HepG2 (cell line): ENCODE results near the gene TMEM184B. TPM values are rescaled to one million over a fixed set of nuclear protein-coding genes. Genes with fewer than 3 reads are reported as not detected.

Source experiments
- ATAC-seq: fragments of 200-7000 bp; cut with Tn5 transposase; 3 replicates; pipeline ENCODE4 v1.9.1; 2020; ENCODE audit warnings: mild to moderate bottlenecking, moderate library complexity
- BruUV-seq: library from RNA; stranded (reverse); fragments of 400-500 nt; replicated peaks from 2 replicates; lab custom pipeline; 2021; lab: Mats Ljungman, UMichigan
- CTCF ChIA-PET: fragments of 300-600 bp; formaldehyde crosslinking; extraction: SDS; loops from one replicate; lab custom pipeline; 2021; ENCODE audit warnings: low total read pairs, inconsistent platforms, low intra/inter-chr PET ratio; lab: Yijun Ruan, JAX
- POLR2A ChIA-PET: fragments of 350-600 bp; sonication (Branson Sonifier 250); formaldehyde crosslinking; loops from one replicate; lab custom pipeline; 2020; ENCODE audit warnings: antibody characterized with exemption, inconsistent platforms; lab: Yijun Ruan, JAX
- DNase-seq: peaks from one replicate; pipeline ENCODE4 v3.0.0-alpha.2; 2015; ENCODE audit warnings: low spot score
- FAIRE-seq: peaks from 3 replicates; lab custom pipeline; 2011; peaks lifted over from hg19 to GRCh38; lab: Jason Lieb, UNC
- H2AFZ ChIP-seq: one replicate; pipeline ENCODE4 v1.6.1; 2011; ENCODE audit warnings: low read length, inconsistent platforms
- H3K27ac ChIP-seq: fragments of 300-600 bp; 3 replicates; pipeline ENCODE4 v1.8.0; 2011; ENCODE audit warnings: mixed run types, mild to moderate bottlenecking, mixed read lengths, low read length, inconsistent platforms; ENCODE audit not compliant: insufficient read depth; ENCODE audit errors: extremely low read length
- H3K27me3 ChIP-seq, 2 experiments: fragments of 200-600 bp in 1 of 2; 2 replicates in 1 of 2; 3 replicates in 1 of 2; pipeline versions ENCODE4 v1.6.0 to v1.8.0; 2011; ENCODE audit warnings: low read length in 2 of 2, mild to moderate bottlenecking in 2 of 2, moderate library complexity in 2 of 2, inconsistent platforms in 1 of 2; ENCODE audit not compliant: insufficient read depth in 2 of 2, control insufficient read depth in 1 of 2
- H3K36me3 ChIP-seq, 2 experiments: fragments of 200-600 bp in 1 of 2; replicated peaks in 1 of 2; 2 replicates in 1 of 2; 3 replicates in 1 of 2; pipeline versions ENCODE4 v1.5.1 to v1.8.0; 2011; ENCODE audit warnings: low read length in 2 of 2, inconsistent platforms in 1 of 2; ENCODE audit not compliant: insufficient read depth in 2 of 2, control insufficient read depth in 1 of 2
- H3K4me1 ChIP-seq: 2 replicates; pipeline ENCODE4 v1.5.1; 2012; ENCODE audit warnings: low read length, inconsistent platforms; ENCODE audit not compliant: insufficient read depth
- H3K4me2 ChIP-seq: 2 replicates; pipeline ENCODE4 v1.6.0; 2011; ENCODE audit warnings: low read depth, low read length, inconsistent platforms
- H3K4me3 ChIP-seq, 3 experiments: fragments of 200-600 bp in 1 of 3; sonication (generic), shearing (Covaris generic) in 1 of 3; replicated peaks in 1 of 3; 2 replicates each; pipeline ENCODE4 v1.5.1; 2011 to 2016; ENCODE audit warnings: low read length in 3 of 3, inconsistent platforms in 2 of 3, low read depth in 2 of 3, mild to moderate bottlenecking in 2 of 3, control low read depth in 1 of 3, mixed read lengths in 1 of 3; ENCODE audit not compliant: insufficient read depth in 1 of 3
- H3K79me2 ChIP-seq: one replicate; pipeline ENCODE4 v1.6.1; 2011; ENCODE audit warnings: low read length, inconsistent platforms; ENCODE audit not compliant: insufficient read depth
- H3K9ac ChIP-seq: 2 replicates; pipeline ENCODE4 v1.6.0; 2011; ENCODE audit warnings: mild to moderate bottlenecking, low read depth, low read length, inconsistent platforms; ENCODE audit not compliant: insufficient read depth
- H3K9me3 ChIP-seq: 2 replicates; pipeline ENCODE4 v1.5.1; 2012; ENCODE audit warnings: mild to moderate bottlenecking, low read length
- H4K20me1 ChIP-seq: 2 replicates; pipeline ENCODE4 v1.6.0; 2011; ENCODE audit warnings: inconsistent platforms, mild to moderate bottlenecking, low read length, moderate library complexity; ENCODE audit not compliant: insufficient read depth
- ATF2 ChIP-seq: sonication (generic); formaldehyde crosslinking; IDR thresholded peaks from 2 replicates; pipeline ENCODE4 v1.4.0; 2020; ENCODE audit warnings: missing genetic modification reagents
- ATF7 ChIP-seq, 2 experiments: fragments of 450-650 bp in 1 of 2; sonication (generic) in 1 of 2; formaldehyde crosslinking in 1 of 2; IDR thresholded peaks; 2 replicates each; pipeline versions ENCODE4 v1.4.0 to v1.6.1; 2016 to 2020; ENCODE audit warnings: antibody characterized with exemption in 1 of 2, mild to moderate bottlenecking in 1 of 2, missing genetic modification reagents in 1 of 2
- FLYWCH1 ChIP-seq: sonication (generic); formaldehyde crosslinking; IDR thresholded peaks from 2 replicates; pipeline ENCODE4 v1.8.1; 2023; ENCODE audit warnings: mild to moderate bottlenecking, missing genetic modification reagents
- FOSL2 ChIP-seq: sonication (generic); formaldehyde crosslinking; IDR thresholded peaks from 2 replicates; pipeline ENCODE4 v1.4.0; 2020; ENCODE audit warnings: missing genetic modification reagents
- MEF2D ChIP-seq: sonication (generic); formaldehyde crosslinking; IDR thresholded peaks from 2 replicates; pipeline ENCODE4 v1.5.1; 2020; ENCODE audit warnings: mild to moderate bottlenecking, missing genetic modification reagents
- NAIF1 ChIP-seq: sonication (generic); formaldehyde crosslinking; IDR thresholded peaks from 2 replicates; pipeline ENCODE4 v1.5.0; 2020; ENCODE audit warnings: mild to moderate bottlenecking, missing genetic modification reagents, borderline replicate concordance
- XRCC5 ChIP-seq: fragments of 200-400 bp; formaldehyde crosslinking; optimal IDR thresholded peaks from 2 replicates; pipeline ENCODE3; 2017; ENCODE audit warnings: mild to moderate bottlenecking, low read length
- YY1 ChIP-seq: IDR thresholded peaks from 2 replicates; pipeline ENCODE4 v1.6.1; 2011; ENCODE audit warnings: low read length, low read depth, moderate library complexity, mild to moderate bottlenecking; ENCODE audit not compliant: insufficient read depth, insufficient replicate concordance
- ZBTB20 ChIP-seq: sonication (generic); formaldehyde crosslinking; IDR thresholded peaks from 2 replicates; pipeline ENCODE4 v1.8.1; 2023; ENCODE audit warnings: missing genetic modification reagents, low read depth, mild to moderate bottlenecking, borderline replicate concordance
- ZNF121 ChIP-seq: sonication (generic); formaldehyde crosslinking; IDR thresholded peaks from 2 replicates; pipeline ENCODE4 v1.5.0; 2020; ENCODE audit warnings: mild to moderate bottlenecking, missing genetic modification reagents
- ZSCAN20 ChIP-seq: sonication (generic); formaldehyde crosslinking; IDR thresholded peaks from 2 replicates; pipeline ENCODE4 v1.4.0; 2020; ENCODE audit warnings: missing genetic modification reagents, mild to moderate bottlenecking, borderline replicate concordance
- WGBS: methylation state at CpG from one replicate; pipeline ENCODE4 v1.1.6; 2017; ENCODE audit warnings: low lambda C conversion rate; 5-methylcytosine and 5-hydroxymethylcytosine counted together
- in situ Hi-C: cut with HindIII; loops from 2 replicates; pipeline ENCODE4 v1.10.0; 2017; ENCODE audit warnings: low pct_unique_long_range_greater_than_20kb; ENCODE audit not compliant: extremely low pct_ligation_motif_present
- intact Hi-C: fragments of 100-400 bp; cut with micrococcal nuclease; formaldehyde crosslinking; loops from one replicate; pipeline ENCODE4 v1.10.0; 2022; ENCODE audit not compliant: unreplicated experiment
- polyA plus RNA-seq, 8 experiments: library from polyadenylated mRNA; depleted of rRNA in 3 of 8; stranded (reverse) in 7 of 8; unstranded in 1 of 8; fragments of >200 nt; fragmentation: Illumina TruSeq in 4 of 8; extraction: Trizol in 4 of 8; gene quantifications; 2 replicates each; pipeline versions ENCODE4 v1.2.1 to v1.2.3, GENCODE V29; 2011 to 2016; ENCODE audit warnings: low read depth in 4 of 8, missing spikeins in 1 of 8, mixed read lengths in 1 of 8; ENCODE audit not compliant: insufficient read depth in 1 of 8
- total RNA-seq, 5 experiments: library from RNA; depleted of rRNA; stranded (reverse); fragments of >200 nt; fragmentation: Illumina TruSeq; extraction: Trizol; gene quantifications; 2 replicates each; pipeline ENCODE4 v1.2.3, GENCODE V29; 2016; ENCODE audit warnings: low read depth in 1 of 5
- TF ChIP-seq, protein P1 (sequence below): IDR thresholded peaks from 2 replicates; pipeline ENCODE4 v1.6.1; 2016; ENCODE audit warnings: missing genetic modification reagents, missing compliant biosample characterization
- TF ChIP-seq, protein P2 (sequence below): sonication (generic); formaldehyde crosslinking; IDR thresholded peaks from 2 replicates; pipeline ENCODE4 v1.8.0; 2023; ENCODE audit warnings: mild to moderate bottlenecking, missing genetic modification reagents

Gene TMEM184B
- total and polyA plus RNA-seq, 2 of the 13 experiments (the other 11 are each of a cell fraction or from before 2014, with no cell fraction given), result 15.9 to 16.0 TPM

DNA sequence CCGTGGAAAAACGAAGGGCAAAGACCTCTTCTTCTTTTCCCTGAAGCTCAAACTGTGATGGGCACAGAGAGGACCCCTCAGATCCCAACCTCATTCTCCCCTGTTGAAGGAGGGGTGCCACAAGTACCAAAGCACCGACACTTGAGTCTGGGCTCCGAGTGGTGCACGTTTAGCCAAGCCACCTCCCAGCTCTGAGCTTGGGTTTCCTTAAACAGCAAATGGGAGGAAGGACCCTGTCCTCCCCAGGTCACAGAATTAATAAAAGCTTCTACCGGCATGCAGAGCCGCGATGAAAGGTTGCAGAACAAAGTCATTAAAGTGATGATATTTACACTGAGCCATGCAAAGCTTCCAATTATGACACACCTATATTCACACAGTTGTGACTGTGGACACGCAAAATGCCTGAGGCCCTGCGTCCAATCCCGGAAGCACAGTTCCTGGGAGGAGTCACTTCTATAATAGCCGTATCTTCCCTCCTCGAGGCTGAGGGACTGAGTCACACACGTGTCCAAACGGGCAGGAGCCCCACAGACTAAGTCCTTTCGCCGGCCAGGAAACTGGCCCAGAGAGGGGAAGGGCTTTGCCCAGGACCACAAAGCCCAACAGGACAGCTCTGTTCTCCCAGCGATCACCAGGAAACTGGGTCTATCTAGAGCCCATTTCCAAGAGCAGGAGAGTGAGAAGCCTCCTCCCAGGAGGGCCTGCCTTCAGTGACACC is 45.3 kb upstream of the TMEM184B start (continued):
- TF ChIP-seq FLYWCH1 (CRISPR knock-in tag), result no peak
- TF ChIP-seq, protein P1, sequence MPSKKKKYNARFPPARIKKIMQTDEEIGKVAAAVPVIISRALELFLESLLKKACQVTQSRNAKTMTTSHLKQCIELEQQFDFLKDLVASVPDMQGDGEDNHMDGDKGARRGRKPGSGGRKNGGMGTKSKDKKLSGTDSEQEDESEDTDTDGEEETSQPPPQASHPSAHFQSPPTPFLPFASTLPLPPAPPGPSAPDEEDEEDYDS (CRISPR knock-in tag), result peak; percentile 83
- TF ChIP-seq YY1, result no peak
- peak; percentile 85 for TF ChIP-seq FOSL2 (CRISPR knock-in tag)
- 0 out of 2 replicates have a peak, but pooled peaks have one; percentile 60 for TF ChIP-seq ZNF121
- 0 out of 2 replicates have a peak, but pooled peaks have one; percentile 52 for TF ChIP-seq ZSCAN20 (CRISPR knock-in tag)

DNA sequence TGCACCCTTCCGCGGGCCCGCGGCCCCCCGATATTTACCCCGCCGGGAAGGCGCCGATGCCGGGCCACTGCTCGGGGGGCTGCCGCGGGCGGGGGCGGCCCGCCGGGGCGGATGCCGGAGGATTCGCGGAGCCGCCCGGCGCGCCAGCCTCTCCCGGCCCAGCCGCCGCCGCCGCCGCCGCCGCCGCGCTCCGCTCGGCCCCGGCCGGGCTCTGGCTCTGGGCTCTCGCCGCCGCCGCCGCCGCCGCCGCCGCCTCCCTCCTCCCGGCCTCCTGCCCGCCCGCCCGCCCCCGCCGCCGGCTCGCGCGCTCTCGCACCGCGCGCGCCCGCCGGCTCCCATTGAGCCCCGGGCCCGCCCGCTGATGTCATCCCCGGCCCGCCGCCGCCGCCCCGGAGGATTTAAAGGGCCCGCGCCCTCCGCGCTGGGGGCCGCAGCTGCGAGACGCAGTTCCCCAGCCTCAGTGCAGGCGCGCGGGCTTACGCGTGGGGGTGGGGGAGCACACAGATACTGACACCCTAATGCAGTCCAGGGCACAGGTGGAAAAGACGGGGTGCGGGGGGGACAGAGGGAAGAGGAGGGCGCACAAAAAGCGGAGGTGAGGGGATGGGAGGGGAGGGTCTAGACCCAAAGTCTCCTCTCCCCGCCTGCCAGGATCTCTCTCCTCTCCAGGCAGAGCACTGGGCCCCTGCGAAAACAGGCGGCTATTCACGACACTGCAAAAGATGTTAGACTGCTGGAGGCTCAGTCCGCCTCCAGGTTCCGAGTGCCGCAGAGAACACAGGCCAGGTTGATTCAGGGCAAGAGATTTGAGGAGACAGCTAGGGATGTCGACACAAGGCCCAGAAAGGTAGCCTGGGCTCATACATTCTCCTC is 44.5 kb upstream of the TMEM184B start, which contains the start of gene CSNK1E:
CSNK1E (minus strand) TSS at position 312 of the 873 bp plus-strand sequence. CDS start 3,276 bp downstream, outside the sequence.
- no TSS peak for BruUV-seq
- no peaks in the 10 kb centered on the region for H3K9me3 ChIP-seq
- peak within 1 kb of the TSS; percentile 59 for H2AFZ ChIP-seq
- intact Hi-C loops, result loop anchor here (5.0 kb wide), 1 partner anchor 35 kb away; no protein-coding TSS in a partner anchor
- under 1% methylated on average over 34 of the region's 98 CpGs for WGBS
- DNase-seq (no peak), ATAC-seq (peak; percentile 33), FAIRE-seq (no peak)
- H3K27me3 ChIP-seq, result no peaks in the 10 kb centered on the region; a peak in 2 of 5 replicates
- peaks cover 5 to 16% of the 10 kb centered on the region in 2 experiments; a peak in 3 of 5 replicates for H3K36me3 ChIP-seq
- CTCF ChIA-PET, result no interaction called here
- in situ Hi-C loops, result no loop called here
- H4K20me1 ChIP-seq, result peaks cover 30% of the 10 kb centered on the region; the same call in 1 of the 2 replicates
- peak within 1 kb of the TSS; percentile 89 for H3K9ac ChIP-seq
- H3K4me3 ChIP-seq, result peak within 1 kb of the TSS; percentile 64 to 86 (median 77)
- H3K27ac ChIP-seq, result peak within 1 kb of the TSS; percentile 89
- peak within 1 kb of the TSS; percentile 91 for H3K4me2 ChIP-seq
- POLR2A ChIA-PET, result interaction anchor here (0.6 to 1.9 kb wide), 9 partner anchors 8 to 380 kb away, joined by 3 to 13 read pairs (median 5); partner anchors contain the start of gene BAIAP2L2
- H3K4me1 ChIP-seq, result peaks cover 70% of the 10 kb centered on the region
- peaks cover 41% of the 10 kb centered on the region for H3K79me2 ChIP-seq
- TF ChIP-seq XRCC5 (no peak), ATF2 (CRISPR knock-in tag) (peak; percentile 82), NAIF1 (CRISPR knock-in tag) (no peak), ZBTB20 (CRISPR knock-in tag) (peak; percentile 52; the same call in 1 of the 2 replicates), ATF7 (IDR thresholded peaks at IDR 0.05) (no peak), ATF7 (CRISPR knock-in tag; IDR thresholded peaks at IDR 0.05) (peak; percentile 89), MEF2D (CRISPR knock-in tag) (no peak)
- TF ChIP-seq, protein P2, sequence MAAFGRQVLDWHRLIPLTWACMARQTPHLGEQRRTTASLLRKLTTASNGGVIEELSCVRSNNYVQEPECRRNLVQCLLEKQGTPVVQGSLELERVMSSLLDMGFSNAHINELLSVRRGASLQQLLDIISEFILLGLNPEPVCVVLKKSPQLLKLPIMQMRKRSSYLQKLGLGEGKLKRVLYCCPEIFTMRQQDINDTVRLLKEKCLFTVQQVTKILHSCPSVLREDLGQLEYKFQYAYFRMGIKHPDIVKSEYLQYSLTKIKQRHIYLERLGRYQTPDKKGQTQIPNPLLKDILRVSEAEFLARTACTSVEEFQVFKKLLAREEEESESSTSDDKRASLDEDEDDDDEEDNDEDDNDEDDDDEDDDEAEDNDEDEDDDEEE, result 0 out of 2 replicates have a peak, but pooled peaks have one; percentile 61
